Uterus (tissue), 4 donors: ENCODE measurements around the gene EIF5. TPM values are rescaled to one million over a fixed set of nuclear protein-coding genes. Genes with fewer than 3 reads are reported as not detected.

Experiments used
- DNase-seq, 2 donors: peaks; one replicate each; pipeline ENCODE4 v3.0.0-alpha.2; 2019 to 2020
- H3K27ac ChIP-seq, 2 donors: fragments of 200-600 bp; sonication (generic); 1 replicate in 1 of 2; 2 replicates in 1 of 2; pipeline ENCODE4 v1.5.1; 2016 to 2018
- H3K27me3 ChIP-seq, 2 donors: fragments of 200-600 bp; sonication (generic); one replicate each; pipeline ENCODE4 v1.5.1; 2018 to 2019; ENCODE audit warnings: control low read depth in 1 of 2
- H3K36me3 ChIP-seq, 2 donors: fragments of 200-600 bp; sonication (generic); one replicate each; pipeline ENCODE4 v1.5.1; 2019; ENCODE audit warnings: control low read depth in 1 of 2
- H3K4me1 ChIP-seq, 2 donors: fragments of 200-600 bp; sonication (generic); one replicate each; pipeline ENCODE4 v1.5.1; 2018 to 2019; ENCODE audit warnings: control low read depth in 1 of 2
- H3K4me3 ChIP-seq, 2 donors: fragments of 200-600 bp; sonication (generic); 1 replicate in 1 of 2; 2 replicates in 1 of 2; pipeline ENCODE4 v1.5.1; 2018 to 2019; ENCODE audit warnings: mild to moderate bottlenecking in 1 of 2
- H3K9me3 ChIP-seq, 2 donors: fragments of 200-600 bp; sonication (generic); one replicate each; pipeline ENCODE4 v1.5.1; 2019; ENCODE audit warnings: control low read depth in 1 of 2
- POLR2A ChIP-seq, 2 donors: fragments of 450-650 bp; IDR thresholded peaks; one replicate each; pipeline ENCODE4 v1.6.1; 2016; ENCODE audit warnings: antibody characterized with exemption in 2 of 2, mild to moderate bottlenecking in 1 of 2, moderate library complexity in 1 of 2
- intact Hi-C: fragments of 100-400 bp; cut with DNase I; formaldehyde crosslinking; loops from one replicate; pipeline ENCODE4 v1.15.1; 2023; ENCODE audit warnings: low total_unique reads
- total RNA-seq, 4 donors: library from RNA; depleted of rRNA in 3 of 4; stranded (reverse); fragments of >200 nt in 3 of 4; gene quantifications; one replicate each; pipeline versions ENCODE4 v1.1.0 to v1.2.4, GENCODE V29; 2014 to 2023
- TF ChIP-seq, protein P1 (sequence below), 4 experiments: fragments of 200-600 bp in 2 of 4; fragments of 450-650 bp in 2 of 4; sonication (generic) in 2 of 4; IDR thresholded peaks; one replicate each; pipeline ENCODE4 v1.5.1; 2016 to 2019; ENCODE audit warnings: antibody characterized with exemption in 4 of 4, mild to moderate bottlenecking in 2 of 4, moderate library complexity in 1 of 4
- donor health status: DM: yes; HTN: yes; CAD: no.

EIF5 gene
- total RNA-seq, 4 donors from 2014 or later = 66.5 to 159 (median 113) TPM

DNA sequence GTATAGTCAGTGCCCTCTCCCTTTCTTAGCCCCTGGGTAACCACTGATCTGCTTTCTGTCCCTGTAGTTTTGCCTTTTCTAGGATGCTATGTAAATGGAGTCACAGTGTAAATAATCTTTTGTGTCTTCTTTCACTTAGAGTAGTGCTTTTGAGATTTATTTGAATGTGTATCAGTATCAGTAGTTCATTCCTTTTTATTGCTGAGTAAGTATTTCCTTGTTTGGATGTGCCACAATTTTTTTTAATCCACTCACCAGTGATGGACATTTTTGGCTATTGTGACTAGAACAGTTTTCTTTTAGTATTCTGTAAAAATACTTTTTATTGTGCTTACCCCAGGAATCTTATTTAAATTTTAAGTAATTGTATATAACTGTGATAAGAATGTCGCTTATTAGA is 54.6 kb downstream of the EIF5 start:
- peaks cover under 1 to 17% of the 10 kb centered on the region in 2 donors for H3K4me1 ChIP-seq

DNA sequence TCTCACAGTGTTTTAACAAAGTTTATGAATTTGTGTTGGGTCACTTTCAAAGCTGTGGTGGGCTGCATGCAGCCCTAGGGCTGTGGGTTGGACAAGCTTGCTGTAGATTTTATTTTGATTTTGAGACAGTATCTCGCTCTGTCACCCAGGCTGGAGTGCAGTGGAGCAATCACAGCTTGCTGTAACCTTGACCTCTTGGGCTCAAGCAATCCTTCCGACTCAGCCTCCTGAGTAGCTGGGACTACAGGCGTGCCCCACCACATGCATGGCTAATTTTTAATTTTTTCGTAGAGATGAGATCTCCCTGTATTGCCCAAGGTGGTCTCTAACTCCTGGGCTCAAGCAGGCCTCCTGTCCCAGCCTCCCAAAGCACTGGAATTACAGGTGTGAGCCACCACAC is 56.6 kb downstream of the EIF5 start:
- Histone ChIP-seq H3K4me3 (no peak overlapping the region), H3K27me3 (no peaks in the 10 kb centered on the region), H3K27ac (no peak overlapping the region), H3K4me1 (peaks cover 6 to 13% of the 10 kb centered on the region in 2 donors), H3K9me3 (no peaks in the 10 kb centered on the region), H3K36me3 (no peaks in the 10 kb centered on the region)
- TF ChIP-seq, protein P1, sequence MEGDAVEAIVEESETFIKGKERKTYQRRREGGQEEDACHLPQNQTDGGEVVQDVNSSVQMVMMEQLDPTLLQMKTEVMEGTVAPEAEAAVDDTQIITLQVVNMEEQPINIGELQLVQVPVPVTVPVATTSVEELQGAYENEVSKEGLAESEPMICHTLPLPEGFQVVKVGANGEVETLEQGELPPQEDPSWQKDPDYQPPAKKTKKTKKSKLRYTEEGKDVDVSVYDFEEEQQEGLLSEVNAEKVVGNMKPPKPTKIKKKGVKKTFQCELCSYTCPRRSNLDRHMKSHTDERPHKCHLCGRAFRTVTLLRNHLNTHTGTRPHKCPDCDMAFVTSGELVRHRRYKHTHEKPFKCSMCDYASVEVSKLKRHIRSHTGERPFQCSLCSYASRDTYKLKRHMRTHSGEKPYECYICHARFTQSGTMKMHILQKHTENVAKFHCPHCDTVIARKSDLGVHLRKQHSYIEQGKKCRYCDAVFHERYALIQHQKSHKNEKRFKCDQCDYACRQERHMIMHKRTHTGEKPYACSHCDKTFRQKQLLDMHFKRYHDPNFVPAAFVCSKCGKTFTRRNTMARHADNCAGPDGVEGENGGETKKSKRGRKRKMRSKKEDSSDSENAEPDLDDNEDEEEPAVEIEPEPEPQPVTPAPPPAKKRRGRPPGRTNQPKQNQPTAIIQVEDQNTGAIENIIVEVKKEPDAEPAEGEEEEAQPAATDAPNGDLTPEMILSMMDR (IDR thresholded peaks at IDR 0.05) = no peak
- TF ChIP-seq POLR2A (IDR thresholded peaks at IDR 0.05) = no peak
- intact Hi-C loops = no loop called here
- no peak for DNase-seq

More for the DNA sequence above, 54.6 kb downstream of the EIF5 start:
- Histone ChIP-seq H3K9me3 (no peaks in the 10 kb centered on the region), H3K27me3 (no peaks in the 10 kb centered on the region), H3K27ac (no peak overlapping the region), H3K4me3 (no peak overlapping the region), H3K36me3 (no peaks in the 10 kb centered on the region)
- TF ChIP-seq, protein P1 (IDR thresholded peaks at IDR 0.05) = no peak
- no peak for TF ChIP-seq POLR2A (IDR thresholded peaks at IDR 0.05)
- intact Hi-C loops = no loop called here
- no peak for DNase-seq

DNA sequence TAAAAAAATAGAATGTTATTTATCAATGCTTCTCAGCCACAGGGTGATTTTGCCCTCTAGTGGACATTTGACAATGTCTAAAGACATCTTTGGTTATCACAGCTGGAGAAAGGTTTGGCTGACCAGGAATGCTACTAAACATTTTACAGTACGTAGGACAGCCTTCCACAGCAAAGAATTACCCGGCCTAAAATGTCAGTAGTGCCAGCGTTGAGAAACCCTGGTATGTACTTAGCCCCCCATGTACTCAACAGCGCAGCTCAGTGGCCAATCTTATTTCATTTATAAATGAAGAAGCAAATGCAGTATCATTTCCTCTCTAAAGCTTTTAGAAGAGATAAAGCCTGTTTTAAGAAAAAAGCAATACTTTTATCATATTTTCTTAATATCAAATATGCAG is 57.0 kb downstream of the EIF5 start:
- intact Hi-C loops = no loop called here
- no peaks in the 10 kb centered on the region for H3K36me3 ChIP-seq
- H3K27me3 ChIP-seq = no peaks in the 10 kb centered on the region
- no peak for TF ChIP-seq POLR2A (IDR thresholded peaks at IDR 0.05)
- TF ChIP-seq, protein P1 (IDR thresholded peaks at IDR 0.05) = peak; percentile 23 to 51 (median 36)
- no peak overlapping the region for H3K4me3 ChIP-seq
- no peak for DNase-seq
- peaks cover 6 to 16% of the 10 kb centered on the region in 2 donors for H3K4me1 ChIP-seq
- no peak overlapping the region for H3K27ac ChIP-seq
- no peaks in the 10 kb centered on the region for H3K9me3 ChIP-seq

DNA sequence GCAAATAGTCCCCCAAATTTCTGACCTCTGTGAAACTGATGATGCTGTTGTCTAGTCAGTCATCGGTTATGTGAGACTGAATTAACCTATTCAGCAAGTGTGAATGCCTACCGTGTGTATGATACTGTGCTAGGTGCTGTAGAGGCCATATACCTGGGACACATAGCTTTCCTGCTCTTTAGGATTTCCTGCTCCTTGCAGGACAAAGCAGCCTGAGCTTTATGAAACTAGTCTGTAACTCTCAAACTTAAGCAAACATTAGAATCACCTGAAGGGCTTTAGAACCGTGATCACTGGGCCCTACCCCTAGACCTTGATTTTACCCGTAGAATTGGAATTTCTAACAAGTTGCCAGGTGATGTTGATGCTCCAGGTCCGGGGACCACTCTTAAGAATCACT is 58.1 kb downstream of the EIF5 start:
- Histone ChIP-seq H3K27ac (peak overlapping the region in 1 of 2 donors; percentile 30), H3K4me1 (peaks cover 6 to 16% of the 10 kb centered on the region in 2 donors)
- TF ChIP-seq, protein P1 (IDR thresholded peaks at IDR 0.05) = no peak
- no peak for TF ChIP-seq POLR2A (IDR thresholded peaks at IDR 0.05)

DNA sequence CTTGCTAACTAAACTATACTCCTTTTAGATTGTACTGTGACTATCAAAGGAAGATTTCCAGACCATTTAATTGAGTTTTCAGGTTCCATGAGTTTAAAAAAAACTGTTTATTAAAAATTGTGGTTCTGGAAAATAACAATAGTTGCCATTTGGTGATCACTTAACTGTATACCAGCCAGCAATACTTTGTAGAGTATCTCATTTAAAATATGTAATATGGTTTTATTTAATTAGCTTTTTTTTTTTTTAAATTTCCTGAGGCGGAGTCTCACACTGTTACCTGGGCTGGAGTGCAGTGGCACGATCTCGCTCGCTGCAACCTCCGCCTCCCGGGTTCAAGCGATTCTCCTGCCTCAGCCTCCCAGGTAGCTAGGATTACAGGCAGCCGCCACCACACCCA is 58.5 kb downstream of the EIF5 start:
- Histone ChIP-seq H3K4me3 (no peak overlapping the region), H3K27me3 (no peaks in the 10 kb centered on the region), H3K27ac (peak overlapping the region in 1 of 2 donors; percentile 30), H3K4me1 (peaks cover 6 to 15% of the 10 kb centered on the region in 2 donors), H3K36me3 (no peaks in the 10 kb centered on the region), H3K9me3 (no peaks in the 10 kb centered on the region)
- DNase-seq = no peak
- intact Hi-C loops = no loop called here
- TF ChIP-seq, protein P1 (IDR thresholded peaks at IDR 0.05) = no peak
- TF ChIP-seq POLR2A (IDR thresholded peaks at IDR 0.05) = no peak

More for the DNA sequence above, 58.1 kb downstream of the EIF5 start:
- no peaks in the 10 kb centered on the region for H3K27me3 ChIP-seq
- no peaks in the 10 kb centered on the region for H3K36me3 ChIP-seq
- H3K9me3 ChIP-seq = no peaks in the 10 kb centered on the region
- intact Hi-C loops = no loop called here
- DNase-seq = no peak
- no peak overlapping the region for H3K4me3 ChIP-seq
